GM19395 (cell line): ENCODE results near the gene IER5L.

Experiments
- ATAC-seq: cut with Tn5 transposase; IDR thresholded peaks from one replicate; pipeline ENCODE4 v1.9.1; 2021; ENCODE audit warnings: mild to moderate bottlenecking, moderate library complexity; ENCODE audit not compliant: unreplicated experiment

The IER5L gene

GRCh38 chr9:129177791-129178567 lies at the start of gene IER5L:
TSS of gene IER5L (minus strand) at chr9:129178261. CDS start at chr9:129178052, 209 bp downstream.
- ATAC-seq, result peak; percentile 80

- no peak for ATAC-seq
Measured at GRCh38 chr9:129227843-129228189, 49.8 kb upstream of the IER5L start.

GRCh38 chr9:129225815-129226214 lies 47.8 kb upstream of the IER5L start:
- ATAC-seq, result no peak

- ATAC-seq, result no peak
Measured at GRCh38 chr9:129225490-129225778, 47.4 kb upstream of the IER5L start.

- no peak for ATAC-seq
Measured at GRCh38 chr9:129224618-129225489, 46.8 kb upstream of the IER5L start.

GRCh38 chr9:129223551-129224208 lies 45.6 kb upstream of the IER5L start:
- no peak for ATAC-seq

DNA sequence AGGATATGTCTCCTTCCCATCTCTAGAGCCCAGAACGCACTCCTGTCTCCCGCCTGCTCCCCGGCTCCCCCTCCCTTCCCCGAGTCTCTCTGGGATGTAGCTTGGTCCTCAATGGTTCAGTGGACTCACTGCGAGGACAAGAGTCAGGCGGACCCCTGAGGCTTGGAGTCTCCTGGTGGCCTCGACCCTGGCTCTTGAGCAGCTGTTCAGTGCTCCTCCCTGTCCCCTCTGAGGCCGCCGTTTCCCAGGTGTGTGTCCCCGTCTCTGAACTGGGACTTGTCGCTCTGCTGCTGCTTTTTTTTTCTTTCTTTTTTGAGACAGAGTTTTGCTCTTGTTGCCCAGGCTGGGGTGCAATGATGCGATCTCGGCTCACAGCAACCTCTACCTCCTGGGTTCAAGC lies 44.8 kb upstream of the IER5L start:
- ATAC-seq, result no peak

DNA sequence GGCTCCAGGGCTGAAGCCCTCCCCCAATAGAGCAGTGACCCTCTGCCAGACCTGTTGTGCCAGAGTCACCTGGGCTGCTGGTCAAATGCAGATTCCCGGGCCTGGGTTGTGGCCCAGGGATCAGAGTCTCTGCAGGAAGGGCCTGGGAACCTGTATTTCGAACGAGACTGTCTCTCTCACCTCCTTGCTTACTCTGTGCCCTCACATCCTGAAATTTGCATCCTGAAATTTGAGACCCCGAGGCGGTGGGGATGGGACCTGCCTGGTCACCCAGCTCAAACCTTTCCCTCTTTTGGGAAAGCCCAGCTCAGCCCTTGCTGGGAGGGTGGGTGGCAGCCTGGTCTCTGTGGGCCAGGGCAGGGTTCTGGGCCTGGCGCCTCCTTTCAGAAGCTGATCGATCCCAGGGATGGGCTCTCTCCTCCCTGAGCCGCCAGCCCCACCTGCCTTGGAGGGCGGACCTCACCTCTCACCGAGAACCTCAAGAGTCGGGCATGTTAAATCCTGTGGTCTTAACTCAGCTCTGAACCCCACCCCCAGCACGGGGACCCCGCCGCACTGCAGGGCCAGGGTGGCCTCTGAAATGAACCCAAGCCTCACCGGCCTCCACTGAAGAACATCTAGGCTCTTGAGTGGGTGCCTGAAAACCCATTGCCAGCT lies 44.0 kb upstream of the IER5L start:
- no peak for ATAC-seq

- no peak for ATAC-seq
Measured at GRCh38 chr9:129221233-129221632, 43.2 kb upstream of the IER5L start.

- no peak for ATAC-seq
Measured at GRCh38 chr9:129220771-129221170, 42.7 kb upstream of the IER5L start.

DNA sequence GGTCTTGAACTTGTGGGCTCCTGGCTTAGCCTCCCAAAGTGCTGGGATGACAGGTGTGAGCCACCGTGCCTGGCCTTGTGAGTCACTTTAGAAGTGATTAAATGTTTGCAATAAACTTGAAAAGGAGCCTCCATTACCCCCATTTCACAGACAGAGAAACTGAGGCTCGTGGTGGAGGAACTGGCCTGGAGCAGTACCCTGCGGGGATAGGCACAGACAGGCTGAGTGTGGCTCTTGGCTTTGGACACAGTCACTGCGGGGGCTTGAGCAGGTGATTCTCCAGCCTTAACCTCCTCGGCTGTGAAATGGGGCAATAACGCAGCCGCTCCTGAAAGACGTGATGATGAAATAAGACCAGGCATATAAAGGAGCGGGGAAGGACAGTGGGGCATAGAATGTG lies 40.9 kb upstream of the IER5L start:
- no peak for ATAC-seq

- no peak for ATAC-seq
Measured at GRCh38 chr9:129218272-129218625, 40.2 kb upstream of the IER5L start.

GRCh38 chr9:129213551-129213950 lies 35.5 kb upstream of the IER5L start:
- no peak for ATAC-seq

DNA sequence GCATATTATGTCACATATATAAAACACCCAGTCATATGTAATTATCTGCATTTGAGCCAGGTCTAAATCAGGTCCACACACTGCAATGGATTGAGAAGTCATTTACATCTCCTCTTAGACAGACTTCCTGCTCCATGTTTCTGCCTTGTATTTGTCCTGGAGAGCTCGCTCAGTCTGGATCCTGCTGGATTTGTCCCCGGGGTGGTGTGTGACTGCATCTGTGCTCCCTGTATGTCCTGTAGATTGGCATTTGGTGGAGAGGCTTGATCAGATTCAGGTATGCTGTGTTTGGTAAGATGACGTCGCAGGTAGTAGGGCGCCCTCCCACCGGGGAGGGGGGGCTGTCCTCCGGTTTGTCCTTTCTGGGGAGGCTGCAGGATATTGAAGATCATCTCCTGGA lies 33.6 kb upstream of the IER5L start:
- ATAC-seq, result no peak

- no peak for ATAC-seq
Measured at GRCh38 chr9:129210125-129210524, 32.1 kb upstream of the IER5L start.

- no peak for ATAC-seq
Measured at GRCh38 chr9:129209580-129209979, 31.5 kb upstream of the IER5L start.

GRCh38 chr9:129209109-129209508 lies 31.0 kb upstream of the IER5L start:
- ATAC-seq, result no peak

- ATAC-seq, result no peak
Measured at GRCh38 chr9:129208207-129209032, 30.4 kb upstream of the IER5L start.

- no peak for ATAC-seq
Measured at GRCh38 chr9:129206905-129207304, 28.8 kb upstream of the IER5L start.

DNA sequence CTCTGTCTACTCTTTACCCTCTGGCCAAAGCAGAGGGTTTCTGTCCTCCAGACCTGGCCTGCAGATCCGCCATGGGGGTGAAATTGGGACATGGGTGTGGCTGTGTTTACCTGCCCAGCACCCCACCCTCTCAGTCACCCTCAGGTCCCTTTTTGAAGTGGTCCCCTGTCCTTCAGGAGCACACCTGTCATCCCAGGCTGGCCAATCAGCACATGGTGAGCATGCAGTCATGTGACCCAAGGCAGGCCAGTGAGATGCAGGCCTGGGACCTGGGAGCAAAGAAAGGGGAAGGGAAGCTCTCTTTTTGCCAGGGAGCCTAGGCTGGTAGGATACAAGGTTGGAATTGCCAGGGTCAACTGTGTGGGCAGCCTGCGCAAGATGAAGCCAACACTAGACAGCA lies 28.3 kb upstream of the IER5L start:
- ATAC-seq, result no peak

- no peak for ATAC-seq
Measured at GRCh38 chr9:129204840-129205239, 26.8 kb upstream of the IER5L start.
